CD4-positive, alpha-beta T cell treated with Interleukin-17A for 1 hour (primary cell): ENCODE measurements around the gene ROBO1.
"Not testable (repeated sequence)": the region's sequence is repeated elsewhere in the genome, so short reads cannot be mapped to it uniquely, and the experiment has no call there.

Source experiments
- DNase-seq: peaks from one replicate; pipeline ENCODE4 v3.0.0-alpha.2; 2020

The ROBO1 gene

GRCh38 chr3:78895528-78895927 is 872.3 kb downstream of the ROBO1 start:
- no peak for DNase-seq

DNA sequence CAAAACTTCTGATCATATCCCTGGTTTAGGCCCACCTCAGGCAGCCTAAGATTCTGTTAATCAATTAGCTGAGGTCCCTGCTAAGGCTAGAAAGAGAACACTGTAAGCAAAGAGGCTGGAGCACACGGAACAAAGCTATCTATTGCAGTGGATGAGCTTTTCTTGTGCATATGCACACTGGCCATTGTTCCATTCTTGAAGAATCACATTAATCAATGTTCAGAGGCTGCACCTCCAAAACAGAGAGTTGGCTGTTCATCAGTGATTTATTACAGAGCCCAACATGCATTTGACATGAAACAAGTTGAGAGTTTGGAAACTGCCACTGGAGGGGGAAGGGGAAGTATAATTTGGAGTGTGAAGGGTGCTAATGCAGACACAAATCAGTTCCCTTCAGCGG is 873.0 kb downstream of the ROBO1 start:
- no peak for DNase-seq

DNA sequence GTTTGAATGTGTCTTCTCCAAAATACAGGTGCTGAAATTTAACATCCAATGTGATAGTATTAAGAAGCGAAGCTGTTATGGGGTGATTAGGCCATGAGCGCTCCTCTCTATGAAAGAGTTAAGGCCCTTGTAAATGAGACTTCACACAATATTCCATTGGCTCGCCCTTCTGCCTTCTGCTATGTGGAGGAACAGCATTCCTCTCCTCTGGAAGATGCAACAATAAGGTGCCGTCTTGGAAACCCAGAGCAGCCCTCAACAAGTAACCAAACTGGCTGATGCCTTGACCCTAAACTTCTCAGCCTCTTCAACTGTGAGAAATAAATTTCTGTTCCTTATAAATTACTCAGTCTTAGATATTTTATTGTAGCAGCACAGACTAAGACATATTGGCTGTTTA is 874.6 kb downstream of the ROBO1 start:
- no peak for DNase-seq

DNA sequence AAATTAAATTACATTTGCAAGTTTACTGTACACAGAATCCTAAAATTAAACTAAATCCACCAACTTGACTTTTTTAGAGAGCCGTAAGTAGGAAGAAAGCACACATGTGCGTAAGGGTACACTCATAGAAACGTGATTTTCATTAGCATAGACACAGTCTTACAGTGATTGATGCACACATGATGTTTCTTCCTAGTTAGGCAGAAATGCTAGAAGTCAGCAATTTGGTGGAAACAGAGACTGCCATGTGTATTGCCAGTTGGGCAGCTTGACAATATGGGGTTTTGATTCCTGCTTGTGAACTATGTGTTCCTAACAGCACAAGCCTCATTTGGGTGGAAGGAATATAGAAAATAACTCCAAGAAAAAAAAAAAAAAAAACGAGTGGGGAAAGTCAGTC is 878.5 kb downstream of the ROBO1 start:
- no peak for DNase-seq

GRCh38 chr3:78888635-78889034 is 879.2 kb downstream of the ROBO1 start:
- DNase-seq, result no peak

GRCh38 chr3:78887547-78888011 is 880.2 kb downstream of the ROBO1 start:
- DNase-seq, result no peak

DNA sequence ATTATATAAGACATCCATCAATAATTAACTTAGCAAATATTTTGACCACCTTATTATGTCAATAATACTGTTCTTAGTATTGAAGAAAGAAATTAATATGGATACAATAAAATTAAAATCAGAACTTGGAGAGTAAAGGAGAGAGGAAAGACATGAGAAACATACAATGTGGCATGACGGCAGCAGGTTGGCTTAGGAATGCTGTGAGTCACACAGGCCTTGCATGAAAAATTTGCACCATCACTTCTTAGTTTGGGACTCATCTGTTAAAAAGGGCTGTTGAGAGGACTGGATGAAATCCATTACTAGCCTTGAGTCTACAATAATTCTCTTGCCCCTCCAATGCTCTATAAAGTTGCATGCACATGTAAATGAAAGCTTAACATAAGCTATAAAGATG is 880.8 kb downstream of the ROBO1 start:
- DNase-seq, result no peak

- DNase-seq, result not testable (repeated sequence)
Measured at GRCh38 chr3:78884567-78884966, 883.2 kb downstream of the ROBO1 start.

GRCh38 chr3:78882251-78882650 is 885.5 kb downstream of the ROBO1 start:
- DNase-seq, result no peak

DNA sequence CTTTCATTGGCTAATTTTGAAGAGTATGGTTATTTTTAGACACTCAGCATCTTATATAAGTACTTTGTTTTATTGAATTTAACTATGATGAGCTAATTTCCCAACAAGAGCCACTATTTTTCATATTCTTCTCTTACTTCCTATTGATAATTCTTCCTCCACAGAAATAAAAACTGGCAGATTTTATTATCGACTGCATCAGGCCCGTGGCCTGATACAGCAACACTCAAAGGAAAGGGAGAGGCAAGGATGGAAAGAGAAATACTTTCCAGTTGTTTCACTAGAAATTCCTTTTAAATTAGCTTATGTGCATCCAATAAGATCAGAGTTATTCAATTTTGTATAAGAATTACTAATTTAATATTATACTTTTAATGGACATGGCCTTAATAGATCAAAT is 886.3 kb downstream of the ROBO1 start:
- no peak for DNase-seq

GRCh38 chr3:78880603-78881461 is 887.0 kb downstream of the ROBO1 start:
- no peak for DNase-seq

DNA sequence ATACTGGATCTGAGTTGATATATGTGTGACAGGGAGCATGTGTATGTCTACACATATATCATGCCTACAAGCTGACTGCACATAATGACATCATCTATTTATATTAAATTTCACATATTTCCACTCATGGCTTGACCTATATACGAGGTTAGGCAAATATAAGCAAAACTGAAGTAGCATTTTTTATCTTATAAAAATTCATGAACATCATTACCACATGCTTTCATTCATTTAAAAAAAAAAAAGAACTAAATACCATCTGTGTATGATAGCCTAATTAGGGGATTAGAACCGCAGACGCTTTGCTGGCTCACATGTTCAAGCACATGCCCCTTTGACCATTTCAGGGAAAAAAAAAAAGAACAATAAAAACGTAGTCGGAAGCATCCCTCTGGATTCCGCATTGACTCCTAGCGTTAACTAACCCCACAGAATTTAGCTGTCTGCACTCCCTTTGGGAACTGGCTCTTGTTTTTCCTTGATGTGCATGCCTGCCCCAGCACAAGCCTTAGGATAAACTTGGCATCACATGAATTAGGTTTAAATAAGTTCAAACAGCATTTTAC is 888.4 kb downstream of the ROBO1 start:
- no peak for DNase-seq

DNA sequence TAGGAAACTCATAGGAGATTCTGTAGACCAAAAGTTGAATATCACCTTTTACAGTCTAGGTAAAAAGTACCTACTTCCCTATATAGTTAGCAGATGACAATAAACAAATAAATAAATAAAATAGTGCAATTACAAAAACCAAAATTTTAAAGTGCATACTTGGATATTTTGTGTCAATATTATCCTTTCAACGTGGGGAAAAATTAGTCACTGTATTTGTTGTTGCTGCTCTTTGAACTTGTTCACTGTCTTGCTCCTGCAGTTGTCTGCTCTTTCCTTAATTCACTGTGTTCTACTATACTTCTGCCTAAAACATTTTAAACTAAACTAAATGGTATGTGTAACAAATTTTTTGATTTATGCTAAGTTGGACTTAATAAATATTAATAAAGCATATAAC is 889.0 kb downstream of the ROBO1 start:
- DNase-seq, result no peak

- DNase-seq, result no peak
Measured at GRCh38 chr3:78878011-78878410, 889.8 kb downstream of the ROBO1 start.

DNA sequence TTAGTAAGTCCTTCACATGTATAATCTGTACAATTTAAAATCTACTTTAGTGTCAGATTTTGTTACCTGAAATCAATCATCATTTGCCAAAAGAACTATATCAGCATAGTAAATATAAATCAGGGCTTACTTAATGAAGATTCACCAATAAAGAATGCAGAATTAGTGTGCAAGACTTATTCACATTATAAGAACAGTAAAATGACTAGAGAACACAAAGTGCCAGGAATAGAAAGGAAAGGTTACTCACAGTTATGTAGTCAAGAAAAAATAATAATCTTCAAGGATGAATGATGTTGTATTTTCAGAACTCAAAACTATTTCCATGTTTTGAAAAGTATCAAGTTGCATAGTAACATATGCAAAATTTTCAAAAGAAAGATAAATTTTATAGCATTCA is 891.9 kb downstream of the ROBO1 start:
- DNase-seq, result no peak

DNA sequence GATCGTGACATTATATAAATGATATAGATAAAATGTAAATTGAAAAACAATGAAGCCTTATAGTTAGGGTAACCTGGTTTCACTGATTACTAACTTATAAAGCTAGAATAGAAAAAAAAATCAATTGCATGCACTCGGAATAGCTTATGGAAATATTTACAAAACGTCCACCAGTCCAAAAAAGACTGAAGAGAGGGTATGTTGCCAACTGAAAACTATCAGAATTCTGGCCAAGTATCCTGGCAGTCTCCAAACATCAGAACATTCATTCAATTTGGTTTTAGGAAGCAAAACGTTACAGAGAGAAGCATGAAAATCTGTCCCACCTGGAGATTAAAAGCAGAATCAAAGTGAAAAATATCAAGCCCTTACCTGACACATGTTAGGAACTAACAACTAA is 892.4 kb downstream of the ROBO1 start:
- DNase-seq, result no peak

DNA sequence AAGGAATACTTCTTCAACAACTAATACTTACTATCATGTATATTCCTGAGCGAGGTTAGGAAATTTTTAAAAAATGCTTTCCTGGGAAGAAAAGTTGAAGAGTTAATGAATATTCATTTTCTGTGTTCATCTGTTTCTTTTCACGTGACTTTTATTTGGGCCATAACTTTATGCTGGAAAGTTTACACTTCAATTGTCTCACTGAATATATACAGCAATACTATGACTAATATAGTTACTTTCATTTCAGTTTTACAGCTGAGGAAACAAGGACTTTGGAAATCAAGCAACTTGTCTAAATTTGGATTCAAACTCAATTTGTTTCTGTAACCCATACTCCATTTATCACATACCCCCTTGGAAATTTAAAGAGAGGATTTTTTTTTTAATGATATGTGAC is 894.2 kb downstream of the ROBO1 start:
- no peak for DNase-seq

GRCh38 chr3:78872195-78872594 is 895.6 kb downstream of the ROBO1 start:
- DNase-seq, result no peak

DNA sequence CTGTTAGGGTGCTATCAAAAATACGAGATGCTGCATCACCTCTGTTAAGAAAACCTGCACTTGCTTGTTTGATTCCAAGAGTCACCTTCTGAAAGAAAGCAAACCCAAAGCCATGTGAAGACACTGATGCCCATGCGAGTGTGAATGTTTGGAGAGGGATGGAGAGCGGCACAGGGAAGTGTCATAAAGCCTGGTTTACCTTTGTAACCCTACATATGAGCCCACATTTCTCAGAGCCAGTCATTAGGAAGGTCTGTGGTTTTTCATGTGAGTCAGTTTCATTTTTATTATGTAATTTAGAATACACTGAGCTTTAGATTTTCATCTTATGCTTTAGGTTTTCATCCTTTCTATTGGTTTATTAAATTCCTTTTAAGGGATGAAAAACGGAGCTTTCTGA is 896.8 kb downstream of the ROBO1 start:
- DNase-seq, result no peak

GRCh38 chr3:78870484-78870883 is 897.3 kb downstream of the ROBO1 start:
- no peak for DNase-seq

DNA sequence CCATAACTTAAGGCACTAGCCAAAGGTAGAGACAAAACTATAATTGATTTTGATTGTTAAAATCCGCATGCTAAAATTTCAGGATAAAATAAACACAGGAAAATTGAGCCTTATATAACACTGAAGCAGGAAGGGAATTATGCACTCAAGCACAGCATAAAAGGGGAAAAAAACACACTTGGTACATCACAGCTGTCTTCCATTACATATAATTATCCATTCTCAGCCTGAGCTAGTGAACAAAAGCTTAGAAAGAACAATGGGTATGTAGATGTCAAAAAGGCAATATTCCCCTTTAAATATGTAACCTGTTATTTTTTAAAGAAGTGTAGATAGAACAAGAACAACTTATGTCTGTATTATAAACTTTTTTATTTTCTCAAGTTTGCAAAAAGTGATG is 899.2 kb downstream of the ROBO1 start:
- DNase-seq, result no peak

GRCh38 chr3:78867409-78868372 is 900.1 kb downstream of the ROBO1 start:
- no peak for DNase-seq
